ENCODE measurements around the gene STK11IP.

Gene STK11IP

DNA sequence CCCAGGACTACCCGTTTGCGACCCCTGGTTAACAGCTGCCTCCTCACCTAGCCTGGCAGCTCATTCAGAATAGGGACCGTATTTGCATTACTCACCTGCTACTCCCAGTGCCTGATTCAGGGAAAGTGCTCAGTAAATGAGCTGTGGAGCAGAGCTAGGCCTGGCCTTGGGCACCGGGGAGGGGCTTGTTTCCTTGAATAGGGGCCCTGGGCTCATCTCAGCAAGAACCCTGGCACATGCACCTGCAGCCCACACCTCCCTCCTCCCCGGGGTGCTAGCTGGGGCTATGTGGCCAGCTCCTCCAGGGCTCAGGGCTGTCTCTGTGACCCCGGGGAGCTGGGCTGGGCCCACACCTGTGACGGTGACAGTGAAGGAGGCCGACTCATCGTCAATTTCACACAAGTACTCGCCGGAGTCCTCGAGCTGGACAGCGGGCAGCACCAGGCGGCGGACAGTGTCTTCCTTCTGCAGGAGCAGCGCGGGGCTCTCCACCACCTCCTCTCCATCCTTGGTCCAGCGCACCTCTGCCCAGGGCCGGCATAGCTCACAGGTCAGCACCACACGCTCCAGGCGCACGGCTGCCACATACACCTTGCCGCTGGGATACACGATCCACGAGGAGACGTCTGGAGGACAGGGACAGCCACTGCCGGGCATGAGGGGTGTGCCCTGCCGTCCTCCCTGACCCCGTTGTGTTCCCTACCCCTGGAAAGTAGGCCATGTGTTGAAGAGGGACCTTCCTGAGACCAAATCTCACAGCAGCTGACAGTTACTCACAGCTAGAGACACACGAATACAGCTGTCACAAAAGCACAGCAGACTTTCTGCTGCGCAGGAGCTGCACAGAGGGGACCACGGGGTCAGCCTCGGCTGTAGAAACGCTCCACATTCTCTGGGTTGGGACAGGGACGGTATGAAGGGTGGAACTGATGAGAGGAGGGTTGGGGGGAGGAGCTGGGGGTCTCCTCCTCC is 35.3 kb upstream of the STK11IP start:
- Histone ChIP-seq H3K36me3 (ENCODE audit: control insufficient read depth in 4 of 4, insufficient read depth in 4 of 4, low read length in 3 of 4) (peaks cover 0 to 33% (median 17%) of the 10 kb centered on the region in 4 experiments), H3K4me1 (ENCODE audit: control extremely low read depth in 1 of 4, control insufficient read depth in 4 of 4, insufficient read depth in 4 of 4, low read length in 3 of 4) (no peaks in the 10 kb centered on the region), H3K27ac (ENCODE audit: insufficient read depth in 1 of 2, low read depth in 1 of 2, low read length in 2 of 2, poor library complexity in 1 of 2, severe bottlenecking in 2 of 2) (no peak overlapping the region), H3K27me3 (replicated peaks in 2 of 5; ENCODE audit: control insufficient read depth in 4 of 5, insufficient read depth in 5 of 5, low read length in 4 of 5) (no peaks in the 10 kb centered on the region), H3K4me3 (ENCODE audit: control insufficient read depth in 1 of 7, extremely low read depth in 1 of 7, insufficient read depth in 4 of 7, low read depth in 2 of 7, low read length in 6 of 7) (no peak overlapping the region), H3K9me3 (ENCODE audit: control extremely low read depth in 1 of 5, control insufficient read depth in 4 of 5, insufficient read depth in 2 of 5, low read depth in 1 of 5, low read length in 4 of 5) (no peaks in the 10 kb centered on the region)
- 96% methylated on average over 31 of the region's 35 CpGs for WGBS (ENCODE audit: insufficient coverage)
- no peak for DNase-seq
- POLR2A ChIA-PET: no interaction called here
- CTCF ChIA-PET: interaction anchor here (0.8 to 14.3 kb wide), 8 partner anchors 9 to 159 kb away, joined by 3 to 117 read pairs (median 21); partner anchors contain the start of genes CHPF, OBSL1, STK11IP and TMEM198

DNA sequence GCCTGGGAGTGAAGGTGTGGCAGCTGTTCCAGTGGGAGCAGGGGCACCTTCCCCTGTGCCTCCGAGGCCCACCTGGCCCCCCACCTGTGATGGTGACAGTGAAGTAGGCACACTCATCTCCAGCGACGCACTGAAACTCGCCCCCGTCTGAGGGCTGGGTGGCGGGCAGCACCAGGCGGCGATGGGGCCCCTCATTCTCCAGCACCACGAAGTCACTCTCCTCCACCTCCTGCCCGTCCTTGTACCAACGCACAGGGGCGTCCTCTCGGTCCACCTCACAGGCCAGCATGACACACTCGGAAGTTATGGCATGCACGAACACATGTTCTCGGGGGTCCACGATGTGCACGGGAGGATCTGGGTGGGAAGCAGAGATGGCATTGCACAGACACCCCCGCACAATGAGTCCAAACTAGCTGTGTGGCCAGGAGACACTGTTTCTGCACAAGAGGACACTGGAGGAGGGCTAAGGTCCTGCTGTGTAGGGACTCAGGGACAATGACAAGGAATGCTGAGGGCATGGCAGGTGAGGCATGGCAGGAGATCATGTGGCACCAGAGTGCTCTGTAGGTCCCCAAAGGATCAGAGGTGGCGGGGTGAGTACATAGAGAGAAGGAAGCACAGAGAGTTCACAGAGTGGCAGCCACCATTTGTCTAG is 34.3 kb upstream of the STK11IP start:
- Histone ChIP-seq H3K4me3 (ENCODE audit: control insufficient read depth in 1 of 7, extremely low read depth in 1 of 7, insufficient read depth in 4 of 7, low read depth in 2 of 7, low read length in 6 of 7) (no peak overlapping the region), H3K4me1 (ENCODE audit: control extremely low read depth in 1 of 4, control insufficient read depth in 4 of 4, insufficient read depth in 4 of 4, low read length in 3 of 4) (no peaks in the 10 kb centered on the region), H3K27ac (ENCODE audit: insufficient read depth in 1 of 2, low read depth in 1 of 2, low read length in 2 of 2, poor library complexity in 1 of 2, severe bottlenecking in 2 of 2) (no peak overlapping the region), H3K9me3 (ENCODE audit: control extremely low read depth in 1 of 5, control insufficient read depth in 4 of 5, insufficient read depth in 2 of 5, low read depth in 1 of 5, low read length in 4 of 5) (no peaks in the 10 kb centered on the region), H3K27me3 (replicated peaks in 2 of 5; ENCODE audit: control insufficient read depth in 4 of 5, insufficient read depth in 5 of 5, low read length in 4 of 5) (no peaks in the 10 kb centered on the region), H3K36me3 (ENCODE audit: control insufficient read depth in 4 of 4, insufficient read depth in 4 of 4, low read length in 3 of 4) (peaks cover 0 to 42% (median 23%) of the 10 kb centered on the region in 4 experiments)
- POLR2A ChIA-PET: interaction anchor here (0.6 kb wide), 1 partner anchor 15 kb away, joined by 3 read pairs; no protein-coding TSS in a partner anchor
- CTCF ChIA-PET: interaction anchor here (1.6 to 14.3 kb wide), 5 partner anchors 13 to 78 kb away, joined by 5 to 117 read pairs (median 26); partner anchors contain the start of genes CHPF, STK11IP and TMEM198
- no peak for DNase-seq
- 97% methylated on average over 19 of the region's 20 CpGs for WGBS (ENCODE audit: insufficient coverage)

DNA sequence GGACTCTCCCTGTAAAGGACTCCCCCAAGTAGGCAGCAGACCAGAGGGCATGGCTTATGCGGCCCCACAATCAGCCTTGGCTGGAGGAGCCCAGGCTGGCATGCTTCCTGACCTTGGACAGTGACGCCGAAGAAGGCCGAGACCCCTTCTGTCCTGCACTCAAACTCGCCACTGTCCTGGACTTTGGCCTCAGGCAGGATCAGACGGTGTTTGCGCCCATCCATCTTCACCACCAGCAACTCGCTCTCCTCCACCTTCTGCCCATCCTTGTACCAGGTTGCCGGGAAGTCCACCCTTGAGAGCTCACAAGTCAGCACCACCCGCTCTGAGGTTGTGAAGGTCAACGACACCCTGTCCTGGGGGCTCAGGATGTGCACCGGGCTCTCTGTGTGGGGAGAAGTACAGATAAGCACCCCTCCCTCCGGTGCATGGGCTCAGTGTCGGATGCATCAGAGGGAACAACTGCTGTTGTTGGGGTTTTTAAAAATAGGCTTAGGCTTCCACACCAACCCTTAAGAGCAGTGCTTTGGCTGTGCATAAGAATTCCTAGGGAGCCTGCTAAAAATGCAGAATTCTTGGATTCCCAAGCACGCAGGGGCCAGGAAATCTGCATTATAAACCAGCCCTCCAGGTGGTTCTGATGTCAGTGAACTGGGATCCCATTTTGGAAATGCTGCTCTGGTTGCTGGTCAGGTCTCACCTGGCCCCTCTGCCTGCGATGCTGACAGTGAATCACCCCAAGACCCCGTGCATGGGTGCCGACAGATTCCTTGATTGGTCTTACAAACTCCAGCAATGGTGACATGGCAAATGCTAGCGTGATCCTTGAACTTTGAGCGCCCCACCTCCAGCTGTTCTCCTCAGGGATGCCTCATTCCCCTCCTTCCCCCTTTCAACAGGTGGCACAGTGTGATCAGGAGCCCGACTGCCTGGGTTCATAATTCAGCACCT is 32.3 kb upstream of the STK11IP start:
- peaks cover 0 to 45% (median 28%) of the 10 kb centered on the region in 4 experiments for H3K36me3 ChIP-seq (ENCODE audit: control insufficient read depth in 4 of 4, insufficient read depth in 4 of 4, low read length in 3 of 4)
- H3K4me3 ChIP-seq (ENCODE audit: control insufficient read depth in 1 of 7, extremely low read depth in 1 of 7, insufficient read depth in 4 of 7, low read depth in 2 of 7, low read length in 6 of 7): no peak overlapping the region
- no peak overlapping the region for H3K27ac ChIP-seq (ENCODE audit: insufficient read depth in 1 of 2, low read depth in 1 of 2, low read length in 2 of 2, poor library complexity in 1 of 2, severe bottlenecking in 2 of 2)
- DNase-seq: no peak
- no peaks in the 10 kb centered on the region for H3K9me3 ChIP-seq (ENCODE audit: control extremely low read depth in 1 of 5, control insufficient read depth in 4 of 5, insufficient read depth in 2 of 5, low read depth in 1 of 5, low read length in 4 of 5)
- CTCF ChIA-PET: interaction anchor here (1.2 to 14.3 kb wide), 4 partner anchors 13 to 71 kb away, joined by 3 to 117 read pairs (median 4); partner anchors contain the start of genes CHPF and TMEM198
- H3K4me1 ChIP-seq (ENCODE audit: control extremely low read depth in 1 of 4, control insufficient read depth in 4 of 4, insufficient read depth in 4 of 4, low read length in 3 of 4): peaks cover 0 to 7% (median 5%) of the 10 kb centered on the region in 4 experiments
- WGBS (ENCODE audit: insufficient coverage): 99% methylated on average over 21 of the region's 21 CpGs
- POLR2A ChIA-PET: no interaction called here
- H3K27me3 ChIP-seq (replicated peaks in 2 of 5; ENCODE audit: control insufficient read depth in 4 of 5, insufficient read depth in 5 of 5, low read length in 4 of 5): no peaks in the 10 kb centered on the region

DNA sequence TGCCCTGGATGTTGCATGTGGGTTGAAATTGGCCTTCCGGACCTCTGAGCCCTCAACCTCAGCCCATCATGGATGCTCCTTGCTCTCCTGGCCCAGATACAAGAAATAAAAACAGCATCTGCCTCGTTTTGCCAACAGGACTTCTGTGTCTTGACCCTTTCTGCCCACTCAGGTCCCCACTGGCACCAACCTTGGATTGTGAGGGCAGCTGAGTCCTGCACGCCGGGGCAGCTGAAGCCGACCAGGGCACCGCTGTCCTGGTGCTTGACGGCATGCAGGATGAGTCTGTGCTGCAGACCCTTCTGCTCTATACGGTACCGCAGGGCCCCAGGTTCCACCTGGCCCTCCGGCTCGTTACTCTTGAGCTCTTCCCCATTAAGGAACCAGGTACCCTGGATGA is 31.0 kb upstream of the STK11IP start:
- H3K27me3 ChIP-seq (replicated peaks in 2 of 5; ENCODE audit: control insufficient read depth in 4 of 5, insufficient read depth in 5 of 5, low read length in 4 of 5): no peaks in the 10 kb centered on the region
- no peak overlapping the region for H3K4me3 ChIP-seq (ENCODE audit: control insufficient read depth in 1 of 7, extremely low read depth in 1 of 7, insufficient read depth in 4 of 7, low read depth in 2 of 7, low read length in 6 of 7)
- H3K27ac ChIP-seq (ENCODE audit: insufficient read depth in 1 of 2, low read depth in 1 of 2, low read length in 2 of 2, poor library complexity in 1 of 2, severe bottlenecking in 2 of 2): no peak overlapping the region
- H3K4me1 ChIP-seq (ENCODE audit: control extremely low read depth in 1 of 4, control insufficient read depth in 4 of 4, insufficient read depth in 4 of 4, low read length in 3 of 4): peaks cover 0 to 12% (median 11%) of the 10 kb centered on the region in 4 experiments
- DNase-seq: no peak
- ChIA-PET POLR2A (no interaction called here), CTCF (interaction anchor here (1.4 to 14.3 kb wide), 3 partner anchors 14 to 76 kb away, joined by 3 to 117 read pairs (median 3); partner anchors contain the start of genes CHPF and TMEM198)
- 95% methylated on average over 11 of the region's 11 CpGs for WGBS (ENCODE audit: insufficient coverage)
- H3K9me3 ChIP-seq (ENCODE audit: control extremely low read depth in 1 of 5, control insufficient read depth in 4 of 5, insufficient read depth in 2 of 5, low read depth in 1 of 5, low read length in 4 of 5): no peaks in the 10 kb centered on the region
- H3K36me3 ChIP-seq (ENCODE audit: control insufficient read depth in 4 of 4, insufficient read depth in 4 of 4, low read length in 3 of 4): peaks cover 0 to 45% (median 28%) of the 10 kb centered on the region in 4 experiments

DNA sequence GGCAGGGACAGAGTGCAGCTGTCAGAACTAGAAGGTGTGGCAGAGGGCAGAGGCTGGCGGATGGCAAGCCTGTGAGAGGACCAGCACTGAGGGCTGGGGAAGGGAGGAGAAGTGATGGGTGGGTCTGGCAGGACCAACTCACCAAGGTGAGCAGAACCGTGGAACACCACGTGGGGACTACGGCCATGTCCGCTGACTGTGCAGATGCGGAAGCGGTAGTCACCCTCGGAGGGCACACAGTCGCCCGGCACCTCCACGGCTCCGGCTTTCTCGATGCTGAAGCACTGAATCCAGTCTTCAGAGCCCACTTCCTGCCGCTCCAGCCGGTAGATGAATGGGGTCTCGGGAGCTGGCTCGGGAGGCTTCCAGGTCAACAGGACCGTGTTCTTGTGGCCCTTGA is 30.5 kb upstream of the STK11IP start:
- H3K27ac ChIP-seq (ENCODE audit: insufficient read depth in 1 of 2, low read depth in 1 of 2, low read length in 2 of 2, poor library complexity in 1 of 2, severe bottlenecking in 2 of 2): no peak overlapping the region
- 99% methylated on average over 18 of the region's 18 CpGs for WGBS (ENCODE audit: insufficient coverage)
- no peaks in the 10 kb centered on the region for H3K27me3 ChIP-seq (replicated peaks in 2 of 5; ENCODE audit: control insufficient read depth in 4 of 5, insufficient read depth in 5 of 5, low read length in 4 of 5)
- peaks cover 0 to 42% (median 26%) of the 10 kb centered on the region in 4 experiments for H3K36me3 ChIP-seq (ENCODE audit: control insufficient read depth in 4 of 4, insufficient read depth in 4 of 4, low read length in 3 of 4)
- CTCF ChIA-PET: interaction anchor here (1.2 to 14.3 kb wide), 4 partner anchors 11 to 76 kb away, joined by 3 to 117 read pairs (median 3); partner anchors contain the start of genes CHPF and TMEM198
- no peaks in the 10 kb centered on the region for H3K9me3 ChIP-seq (ENCODE audit: control extremely low read depth in 1 of 5, control insufficient read depth in 4 of 5, insufficient read depth in 2 of 5, low read depth in 1 of 5, low read length in 4 of 5)
- no peak for DNase-seq
- H3K4me3 ChIP-seq (ENCODE audit: control insufficient read depth in 1 of 7, extremely low read depth in 1 of 7, insufficient read depth in 4 of 7, low read depth in 2 of 7, low read length in 6 of 7): no peak overlapping the region
- POLR2A ChIA-PET: no interaction called here
- peaks cover 0 to 16% (median 15%) of the 10 kb centered on the region in 4 experiments for H3K4me1 ChIP-seq (ENCODE audit: control extremely low read depth in 1 of 4, control insufficient read depth in 4 of 4, insufficient read depth in 4 of 4, low read length in 3 of 4)

DNA sequence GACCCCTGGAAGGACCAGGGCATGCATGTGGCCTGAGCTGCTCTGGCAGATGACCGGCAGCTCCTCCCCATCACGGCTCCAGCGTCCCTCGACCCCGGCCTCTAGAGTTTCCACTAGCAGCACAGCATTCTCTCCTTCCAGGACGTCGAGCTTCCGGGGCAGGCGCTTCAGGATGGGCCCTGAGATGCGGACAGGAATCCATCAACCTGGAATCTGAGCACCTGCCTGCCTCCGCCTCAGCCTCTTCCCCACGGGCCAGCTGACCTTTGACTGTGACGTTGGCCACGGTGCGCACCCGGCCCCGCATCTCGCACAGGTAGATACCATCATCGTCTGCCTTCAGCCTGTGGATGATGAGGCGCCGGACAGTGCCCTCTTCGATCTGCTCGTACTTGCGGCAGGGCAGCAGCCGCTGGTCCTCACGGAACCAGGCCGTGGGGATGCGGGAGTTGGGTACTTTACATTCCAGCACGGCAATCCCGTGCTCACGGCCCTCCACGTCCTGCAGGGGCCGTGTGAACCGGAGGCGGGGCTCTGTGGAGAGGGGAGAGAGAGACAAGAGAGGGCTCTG is 29.8 kb upstream of the STK11IP start:
- H3K27me3 ChIP-seq (replicated peaks in 2 of 5; ENCODE audit: control insufficient read depth in 4 of 5, insufficient read depth in 5 of 5, low read length in 4 of 5): no peaks in the 10 kb centered on the region
- H3K27ac ChIP-seq (ENCODE audit: insufficient read depth in 1 of 2, low read depth in 1 of 2, low read length in 2 of 2, poor library complexity in 1 of 2, severe bottlenecking in 2 of 2): no peak overlapping the region
- peaks cover 0 to 17% (median 15%) of the 10 kb centered on the region in 4 experiments for H3K4me1 ChIP-seq (ENCODE audit: control extremely low read depth in 1 of 4, control insufficient read depth in 4 of 4, insufficient read depth in 4 of 4, low read length in 3 of 4)
- 96% methylated on average over 32 of the region's 35 CpGs for WGBS (ENCODE audit: insufficient coverage)
- H3K36me3 ChIP-seq (ENCODE audit: control insufficient read depth in 4 of 4, insufficient read depth in 4 of 4, low read length in 3 of 4): peaks cover 0 to 40% (median 24%) of the 10 kb centered on the region in 4 experiments
- ChIA-PET POLR2A (no interaction called here), CTCF (interaction anchor here (1.2 to 14.3 kb wide), 5 partner anchors 8 to 75 kb away, joined by 3 to 117 read pairs (median 3); partner anchors contain the start of genes CHPF and TMEM198)
- no peak overlapping the region for H3K4me3 ChIP-seq (ENCODE audit: control insufficient read depth in 1 of 7, extremely low read depth in 1 of 7, insufficient read depth in 4 of 7, low read depth in 2 of 7, low read length in 6 of 7)
- no peaks in the 10 kb centered on the region for H3K9me3 ChIP-seq (ENCODE audit: control extremely low read depth in 1 of 5, control insufficient read depth in 4 of 5, insufficient read depth in 2 of 5, low read depth in 1 of 5, low read length in 4 of 5)
- no peak for DNase-seq

Measured in common myeloid progenitor, CD34-positive (primary cell).